Hindlimb muscle (tissue), 1 donor: Measurements from ENCODE around the gene HLF. TPM values are rescaled to one million over a fixed set of nuclear protein-coding genes. Genes with fewer than 3 reads are reported as not detected.

Experiments
- DNase-seq: peaks from one replicate; pipeline ENCODE4 v3.0.0-alpha.2; 2013
- polyA plus RNA-seq: library from polyadenylated mRNA; unstranded; fragments of 120-200 nt; gene quantifications from one replicate; pipeline ENCODE4 v1.2.1, GENCODE V29; 2013; ENCODE audit not compliant: insufficient read length

Gene HLF
- polyA plus RNA-seq, 1 donor: 8.1 TPM

GRCh38 chr17:55258578-55259135 is 6.1 kb upstream of the HLF start:
- DNase-seq: no peak

- no peak for DNase-seq
Measured at GRCh38 chr17:55259684-55260111, 5.1 kb upstream of the HLF start.

GRCh38 chr17:55261311-55261710 is 3.4 kb upstream of the HLF start:
- DNase-seq: no peak

- no peak for DNase-seq
Measured at GRCh38 chr17:55263569-55264277, 1.0 kb upstream of the HLF start.

GRCh38 chr17:55264278-55264644 is 499 bp upstream of the HLF start:
- DNase-seq: no peak

DNA sequence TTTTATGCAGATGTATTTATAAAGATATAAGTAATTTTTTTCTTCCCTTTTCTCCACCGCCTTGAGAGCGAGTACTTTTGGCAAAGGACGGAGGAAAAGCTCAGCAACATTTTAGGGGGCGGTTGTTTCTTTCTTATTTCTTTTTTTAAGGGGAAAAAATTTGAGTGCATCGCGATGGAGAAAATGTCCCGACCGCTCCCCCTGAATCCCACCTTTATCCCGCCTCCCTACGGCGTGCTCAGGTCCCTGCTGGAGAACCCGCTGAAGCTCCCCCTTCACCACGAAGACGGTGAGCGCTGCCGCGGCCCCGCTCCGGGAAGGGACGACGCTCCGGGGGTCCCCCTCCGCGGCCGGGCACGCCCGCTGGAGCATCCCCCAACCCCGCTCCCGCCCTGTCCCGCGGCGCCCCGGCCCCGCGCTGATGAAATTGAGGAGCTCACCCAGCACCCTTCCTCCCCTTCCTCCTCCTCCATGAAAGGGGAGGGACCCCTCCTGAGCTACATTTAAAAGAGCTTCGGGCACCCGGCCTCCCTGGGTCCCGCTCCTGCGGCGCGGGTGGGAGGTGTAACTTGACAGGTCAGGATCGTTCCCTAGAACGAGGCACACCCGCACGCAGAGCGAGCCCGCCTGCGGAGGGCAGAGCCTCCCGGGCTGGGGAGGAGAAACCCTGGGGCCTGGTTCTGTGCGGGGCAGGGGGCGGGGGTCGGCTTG is 706 bp downstream of the HLF start:
- no peak for DNase-seq

DNA sequence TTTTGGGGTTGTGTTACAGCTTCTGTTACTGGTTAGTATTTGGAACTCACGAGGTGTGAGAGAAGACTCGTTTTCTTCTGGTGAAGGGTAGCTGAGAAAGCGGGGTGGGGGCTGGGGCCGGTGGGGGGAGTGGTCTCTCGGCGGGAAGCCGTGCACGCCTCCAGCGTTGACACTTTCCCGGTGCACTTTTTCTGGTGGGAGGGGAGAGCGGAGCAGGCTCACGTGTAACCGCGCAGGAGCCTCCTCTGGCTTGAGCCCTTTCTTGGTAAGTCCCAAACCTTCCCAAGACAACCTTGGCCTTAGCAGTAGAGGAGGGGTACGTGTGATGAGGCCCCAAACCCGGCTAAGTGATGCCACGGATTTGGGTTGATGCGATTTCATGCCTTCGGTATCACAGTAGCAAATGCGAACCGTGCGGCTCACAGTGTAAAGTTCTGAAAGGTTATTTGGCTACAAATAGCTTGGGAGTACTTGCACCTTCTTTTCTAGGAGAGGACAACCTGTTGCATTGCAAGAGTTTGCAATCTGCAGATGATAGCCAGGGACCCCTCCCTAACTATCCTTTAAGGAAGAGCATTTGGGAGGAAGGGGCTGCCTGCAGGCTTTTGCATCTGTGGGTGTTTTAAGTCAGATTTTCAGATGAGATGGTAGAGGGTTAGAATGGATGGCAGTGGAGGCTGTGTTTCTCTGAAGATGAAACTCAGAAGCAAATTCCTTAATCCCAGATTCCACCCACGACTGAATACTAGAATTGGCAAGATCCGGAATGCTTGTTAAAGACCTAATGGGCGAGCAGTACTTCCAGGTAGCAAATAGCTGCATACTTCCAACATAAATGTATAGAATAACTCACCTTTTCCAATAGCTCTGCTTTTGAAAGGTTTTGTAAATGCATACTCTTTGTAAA is 1.5 kb downstream of the HLF start:
- DNase-seq: no peak

GRCh38 chr17:55266958-55267688 is 2.4 kb downstream of the HLF start:
- DNase-seq: no peak

DNA sequence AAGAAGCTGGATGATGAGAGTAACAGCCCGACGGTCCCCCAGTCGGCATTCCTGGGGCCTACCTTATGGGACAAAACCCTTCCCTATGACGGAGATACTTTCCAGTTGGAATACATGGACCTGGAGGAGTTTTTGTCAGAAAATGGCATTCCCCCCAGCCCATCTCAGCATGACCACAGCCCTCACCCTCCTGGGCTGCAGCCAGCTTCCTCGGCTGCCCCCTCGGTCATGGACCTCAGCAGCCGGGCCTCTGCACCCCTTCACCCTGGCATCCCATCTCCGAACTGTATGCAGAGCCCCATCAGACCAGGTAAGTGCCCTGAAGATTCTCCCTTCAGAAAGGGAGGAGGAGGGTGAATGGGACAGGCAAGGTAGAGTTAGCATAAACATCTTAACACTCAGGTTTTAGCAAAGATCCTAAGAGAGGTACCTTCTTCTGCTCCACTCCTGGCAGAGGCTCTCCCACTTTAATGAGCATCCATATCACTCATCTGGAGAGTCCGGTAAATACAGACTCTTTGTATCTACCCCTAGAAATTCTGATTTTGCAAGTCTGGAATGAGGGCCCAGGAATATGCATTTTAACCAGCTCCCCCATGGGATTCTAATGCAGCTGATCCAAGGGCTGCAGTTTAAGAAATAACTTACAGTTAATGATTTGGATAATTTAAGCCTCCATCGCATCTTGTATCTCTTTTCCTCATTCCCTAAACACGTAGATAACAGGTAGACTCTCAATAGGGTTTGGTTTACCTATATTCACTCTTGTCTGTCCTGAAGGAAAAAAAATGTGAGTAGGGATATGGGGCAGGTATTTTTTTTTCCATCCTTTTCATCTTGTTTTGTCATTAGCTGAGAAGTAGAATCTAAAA is 3.3 kb downstream of the HLF start:
- no peak for DNase-seq

DNA sequence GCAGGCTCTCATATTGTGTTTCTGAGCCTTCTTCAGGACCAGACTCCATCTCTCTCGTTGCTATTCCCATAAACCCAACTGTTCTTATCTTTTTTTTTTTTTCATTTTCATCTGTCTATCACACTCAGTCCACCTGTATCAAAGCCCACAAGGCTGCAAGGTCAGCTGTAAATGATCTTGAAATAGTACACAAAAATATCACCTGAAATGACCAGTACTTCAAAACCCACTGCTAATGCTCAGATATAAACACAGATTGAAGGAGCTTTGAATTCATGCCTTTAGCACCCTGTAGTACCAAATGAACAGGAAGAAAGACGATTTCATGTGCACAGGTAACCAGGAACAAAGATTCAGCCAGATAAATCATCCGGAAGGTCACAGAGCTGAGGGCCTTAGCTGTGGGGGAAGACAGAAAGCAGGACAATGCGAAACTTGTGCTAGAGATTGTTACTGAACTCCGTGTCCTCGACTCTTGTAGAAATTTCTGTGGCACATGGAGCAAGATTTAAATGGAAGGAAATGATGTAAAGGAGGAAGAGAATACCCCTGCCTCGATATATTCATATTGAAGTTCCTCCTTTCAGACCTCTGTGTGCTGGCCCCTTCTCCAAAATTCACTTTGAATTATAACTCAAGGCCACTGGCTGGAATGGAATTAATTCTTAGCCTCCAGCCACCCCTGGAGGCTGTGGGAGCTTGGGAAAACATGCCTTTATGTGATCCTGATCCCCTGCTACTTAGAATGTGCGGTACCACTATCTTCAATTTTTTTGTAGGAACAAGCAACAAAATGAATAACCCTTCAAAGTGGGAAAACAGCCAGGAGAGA is 4.1 kb downstream of the HLF start:
- DNase-seq: no peak

- DNase-seq: no peak
Measured at GRCh38 chr17:55269894-55270293, 5.1 kb downstream of the HLF start.

DNA sequence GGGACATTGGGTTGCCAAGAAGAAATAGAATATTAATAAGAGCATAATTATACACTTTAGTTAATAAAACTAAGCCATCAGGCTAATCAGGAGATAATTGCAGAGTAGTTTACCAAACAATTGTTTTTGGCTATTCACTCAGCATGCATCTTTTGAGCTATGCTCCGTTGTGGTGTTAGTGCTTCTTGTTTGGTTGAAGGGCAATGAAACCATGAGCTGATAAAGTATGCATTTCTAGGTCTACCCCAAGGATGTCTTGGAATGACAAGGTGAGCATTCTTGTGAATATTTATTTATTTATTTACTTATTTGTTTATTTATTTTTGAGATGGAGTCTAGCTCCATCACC is 6.4 kb downstream of the HLF start:
- no peak for DNase-seq

- DNase-seq: no peak
Measured at GRCh38 chr17:55271958-55272710, 7.4 kb downstream of the HLF start.

GRCh38 chr17:55272711-55273578 is 8.2 kb downstream of the HLF start:
- DNase-seq: no peak

GRCh38 chr17:55273579-55274354 is 9.0 kb downstream of the HLF start:
- DNase-seq: no peak

DNA sequence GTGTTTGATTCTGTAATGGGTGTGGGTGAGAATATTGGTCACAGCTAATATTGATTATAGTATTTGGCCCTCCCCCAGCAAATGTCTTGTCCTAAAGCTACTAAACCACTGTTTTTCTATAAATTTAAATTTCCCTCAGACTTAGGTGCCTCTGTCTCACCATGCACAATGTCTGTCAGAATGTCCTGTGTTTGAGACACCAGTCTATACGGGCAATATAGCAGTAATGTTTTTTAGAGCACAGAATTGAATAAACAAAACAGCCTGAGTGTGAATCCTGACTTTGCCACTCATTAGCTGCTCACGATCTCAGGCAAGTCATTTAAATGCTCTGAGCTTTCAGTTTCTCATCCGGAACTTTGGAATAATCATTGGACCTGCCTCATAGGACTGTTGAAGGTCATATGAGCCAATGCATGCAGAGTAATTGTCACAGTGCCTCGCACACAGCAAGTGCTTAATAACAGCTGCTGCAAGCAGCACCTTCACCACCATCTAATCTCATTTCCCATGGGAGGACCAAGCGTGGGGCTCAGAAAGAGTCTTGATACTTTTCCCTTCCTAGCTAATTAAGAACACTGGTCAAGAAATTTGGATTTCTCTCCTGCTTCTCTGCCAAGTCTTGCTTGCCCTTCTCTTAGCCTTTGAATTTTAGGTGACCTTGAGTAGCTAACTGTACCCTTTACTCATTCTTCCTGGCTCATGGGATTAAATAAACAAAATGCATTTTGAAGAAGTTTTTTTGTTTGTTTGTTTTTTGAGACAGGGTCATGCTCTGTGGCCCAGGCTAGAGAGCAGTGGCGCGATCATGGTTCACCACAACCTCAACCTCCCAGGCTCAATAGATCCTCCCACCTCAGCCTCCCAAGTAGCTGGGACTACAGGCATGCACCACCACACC is 9.8 kb downstream of the HLF start:
- no peak for DNase-seq
